ENCODE measurements around the gene RNF2.
"Not testable (repeated sequence)": the region's sequence is repeated elsewhere in the genome, so short reads cannot be mapped to it uniquely, and the experiment has no call there.

The RNF2 gene

GRCh38 chr1:185062710-185063370 is 17.5 kb downstream of the RNF2 start:
- FAIRE-seq (no peak), DNase-seq (ENCODE audit: insufficient read length, low spot score) (no peak)
- TF ChIP-seq POLR2A (IDR thresholded peaks at IDR 0.05; ENCODE audit: low read depth, low read length): no peak

- FAIRE-seq: no peak
- no peak for DNase-seq (ENCODE audit: insufficient read length, low spot score)
- TF ChIP-seq POLR2A (IDR thresholded peaks at IDR 0.05; ENCODE audit: low read depth, low read length): no peak
These were observed 18.4 kb downstream of the RNF2 start for GRCh38 chr1:185063719-185064118.

GRCh38 chr1:185065006-185065405 is 19.6 kb downstream of the RNF2 start:
- FAIRE-seq; DNase-seq (ENCODE audit: insufficient read length, low spot score): not testable (repeated sequence)

GRCh38 chr1:185066181-185066580 is 20.8 kb downstream of the RNF2 start:
- FAIRE-seq: no peak

GRCh38 chr1:185068341-185068740 is 23.0 kb downstream of the RNF2 start:
- DNase-seq (ENCODE audit: insufficient read length, low spot score): no peak
- no peak for FAIRE-seq
- no peak for TF ChIP-seq POLR2A (IDR thresholded peaks at IDR 0.05; ENCODE audit: low read depth, low read length)

More at GRCh38 chr1:185066181-185066580, 20.8 kb downstream of the RNF2 start:
- TF ChIP-seq POLR2A (IDR thresholded peaks at IDR 0.05; ENCODE audit: low read depth, low read length): no peak
- DNase-seq (ENCODE audit: insufficient read length, low spot score): no peak

GRCh38 chr1:185069202-185069772 is 23.9 kb downstream of the RNF2 start:
- FAIRE-seq: no peak
- no peak for TF ChIP-seq POLR2A (IDR thresholded peaks at IDR 0.05; ENCODE audit: low read depth, low read length)
- no peak for DNase-seq (ENCODE audit: insufficient read length, low spot score)

GRCh38 chr1:185070051-185070450 is 24.7 kb downstream of the RNF2 start:
- FAIRE-seq: no peak
- TF ChIP-seq POLR2A (IDR thresholded peaks at IDR 0.05; ENCODE audit: low read depth, low read length): no peak
- no peak for DNase-seq (ENCODE audit: insufficient read length, low spot score)

GRCh38 chr1:185073725-185074124 is 28.4 kb downstream of the RNF2 start:
- FAIRE-seq (no peak), DNase-seq (ENCODE audit: insufficient read length, low spot score) (no peak)

GRCh38 chr1:185074307-185074706 is 28.9 kb downstream of the RNF2 start:
- no peak for TF ChIP-seq POLR2A (IDR thresholded peaks at IDR 0.05; ENCODE audit: low read depth, low read length)
- DNase-seq (ENCODE audit: insufficient read length, low spot score): peak; percentile 12
- FAIRE-seq: no peak

More at GRCh38 chr1:185073725-185074124, 28.4 kb downstream of the RNF2 start:
- no peak for TF ChIP-seq POLR2A (IDR thresholded peaks at IDR 0.05; ENCODE audit: low read depth, low read length)

GRCh38 chr1:185075476-185075875 is 30.1 kb downstream of the RNF2 start:
- no peak for TF ChIP-seq POLR2A (IDR thresholded peaks at IDR 0.05; ENCODE audit: low read depth, low read length)
- FAIRE-seq: no peak
- DNase-seq (ENCODE audit: insufficient read length, low spot score): no peak

- DNase-seq (ENCODE audit: insufficient read length, low spot score) (no peak), FAIRE-seq (no peak)
- no peak for TF ChIP-seq POLR2A (IDR thresholded peaks at IDR 0.05; ENCODE audit: low read depth, low read length)
These were observed 32.0 kb downstream of the RNF2 start for GRCh38 chr1:185077374-185077773.

GRCh38 chr1:185080422-185080821 is 35.1 kb downstream of the RNF2 start:
- no peak for DNase-seq (ENCODE audit: insufficient read length, low spot score)
- no peak for TF ChIP-seq POLR2A (IDR thresholded peaks at IDR 0.05; ENCODE audit: low read depth, low read length)
- no peak for FAIRE-seq

- DNase-seq (ENCODE audit: insufficient read length, low spot score) (no peak), FAIRE-seq (no peak)
These were observed 38.5 kb downstream of the RNF2 start for GRCh38 chr1:185083818-185084217.

GRCh38 chr1:185087101-185087500 is 41.7 kb downstream of the RNF2 start:
- no peak for TF ChIP-seq POLR2A (IDR thresholded peaks at IDR 0.05; ENCODE audit: low read depth, low read length)
- DNase-seq (ENCODE audit: insufficient read length, low spot score) (no peak), FAIRE-seq (no peak)

More at GRCh38 chr1:185083818-185084217, 38.5 kb downstream of the RNF2 start:
- TF ChIP-seq POLR2A (IDR thresholded peaks at IDR 0.05; ENCODE audit: low read depth, low read length): no peak

- DNase-seq (ENCODE audit: insufficient read length, low spot score) (no peak), FAIRE-seq (no peak)
- no peak for TF ChIP-seq POLR2A (IDR thresholded peaks at IDR 0.05; ENCODE audit: low read depth, low read length)
These were observed 42.4 kb downstream of the RNF2 start for GRCh38 chr1:185087746-185088145.

Measured in H54 (cell line).